H9 (cell line): Measurements from ENCODE around the gene B4GALNT2. TPM values are rescaled to one million over a fixed set of nuclear protein-coding genes. Genes with fewer than 3 reads are reported as not detected.

Source experiments
- DNase-seq: peaks from one replicate; pipeline ENCODE4 v3.0.0-alpha.2; 2017
- H2AFZ ChIP-seq: one replicate; pipeline ENCODE4 v1.6.1; 2013; ENCODE audit warnings: mild to moderate bottlenecking, low read length, control low read depth, moderate library complexity
- H2AK5ac ChIP-seq: 2 replicates; pipeline ENCODE4 v1.6.1; 2013; ENCODE audit warnings: low read length, control low read depth, mixed read lengths; ENCODE audit not compliant: insufficient read length
- H2BK120ac ChIP-seq: one replicate; pipeline ENCODE4 v1.6.1; 2013; ENCODE audit warnings: low read depth, mild to moderate bottlenecking, low read length, control low read depth, inconsistent platforms; ENCODE audit not compliant: poor library complexity, severe bottlenecking
- H2BK12ac ChIP-seq: 2 replicates; pipeline ENCODE4 v1.6.1; 2013; ENCODE audit warnings: low read length, control low read depth, mixed read lengths, low read depth; ENCODE audit not compliant: insufficient read length
- H2BK15ac ChIP-seq: 2 replicates; pipeline ENCODE4 v1.6.1; 2013; ENCODE audit warnings: low read depth, low read length, control low read depth
- H2BK20ac ChIP-seq: one replicate; pipeline ENCODE4 v1.6.1; 2013; ENCODE audit warnings: low read depth, mild to moderate bottlenecking, low read length, control low read depth, inconsistent platforms; ENCODE audit not compliant: poor library complexity, severe bottlenecking
- H2BK5ac ChIP-seq: 2 replicates; pipeline ENCODE4 v1.6.1; 2013; ENCODE audit warnings: low read length, control low read depth, mixed read lengths; ENCODE audit not compliant: insufficient read length
- H3K14ac ChIP-seq: 2 replicates; pipeline ENCODE4 v1.6.1; 2013; ENCODE audit warnings: low read length, control low read depth; ENCODE audit not compliant: insufficient read depth
- H3K18ac ChIP-seq: 2 replicates; pipeline ENCODE4 v1.6.1; 2013; ENCODE audit warnings: low read depth, mild to moderate bottlenecking, mixed read lengths, low read length, control low read depth; ENCODE audit not compliant: insufficient read length
- H3K23ac ChIP-seq: 2 replicates; pipeline ENCODE4 v1.6.1; 2013; ENCODE audit warnings: low read length, control low read depth, mixed read lengths, low read depth; ENCODE audit not compliant: insufficient read length
- H3K23me2 ChIP-seq: 2 replicates; pipeline ENCODE4 v1.6.1; 2013; ENCODE audit warnings: low read depth, mild to moderate bottlenecking, mixed read lengths, low read length, control low read depth; ENCODE audit not compliant: insufficient read length, poor library complexity, severe bottlenecking
- H3K27ac ChIP-seq: 2 replicates; pipeline ENCODE4 v1.5.1; 2013; ENCODE audit warnings: low read length, control low read depth, mixed read lengths, low read depth; ENCODE audit not compliant: insufficient read length
- H3K27me3 ChIP-seq: 2 replicates; pipeline ENCODE4 v1.6.1; 2013; ENCODE audit warnings: low read length, control low read depth, inconsistent platforms; ENCODE audit not compliant: insufficient read depth
- H3K4ac ChIP-seq: 2 replicates; pipeline ENCODE4 v1.6.1; 2013; ENCODE audit warnings: low read depth, mild to moderate bottlenecking, control low read depth, inconsistent platforms, low read length, moderate library complexity
- H3K4me1 ChIP-seq: 2 replicates; pipeline ENCODE4 v1.6.1; 2013; ENCODE audit warnings: low read length, control low read depth, inconsistent platforms; ENCODE audit not compliant: insufficient read depth
- H3K4me2 ChIP-seq: 2 replicates; pipeline ENCODE4 v1.6.1; 2013; ENCODE audit warnings: low read length, control low read depth, mixed read lengths; ENCODE audit not compliant: insufficient read length, insufficient read depth
- H3K56ac ChIP-seq: 2 replicates; pipeline ENCODE4 v1.6.1; 2013; ENCODE audit warnings: low read depth, mild to moderate bottlenecking, mixed read lengths, low read length, control low read depth; ENCODE audit not compliant: insufficient read length
- H3K79me1 ChIP-seq: 2 replicates; pipeline ENCODE4 v1.6.1; 2013; ENCODE audit warnings: low read depth, mild to moderate bottlenecking, moderate library complexity, low read length, control low read depth, inconsistent platforms; ENCODE audit not compliant: insufficient read depth, poor library complexity, severe bottlenecking
- H3K79me2 ChIP-seq: 2 replicates; pipeline ENCODE4 v1.6.1; 2013; ENCODE audit warnings: low read length, control low read depth, inconsistent platforms; ENCODE audit not compliant: insufficient read depth
- H3K9ac ChIP-seq: 2 replicates; pipeline ENCODE4 v1.6.1; 2013; ENCODE audit warnings: low read length, control low read depth, mixed read lengths; ENCODE audit not compliant: insufficient read length; ENCODE audit errors: extremely low read depth
- H3K9me3 ChIP-seq: one replicate; pipeline ENCODE4 v1.6.1; 2013; ENCODE audit warnings: low read depth, low read length, inconsistent platforms; ENCODE audit not compliant: control insufficient read depth
- H3T11ph ChIP-seq: one replicate; pipeline ENCODE4 v1.6.1; 2013; ENCODE audit warnings: mild to moderate bottlenecking, low read length, control low read depth, inconsistent platforms
- H4K20me1 ChIP-seq: one replicate; pipeline ENCODE4 v1.6.1; 2013; ENCODE audit not compliant: control insufficient read depth, insufficient read length, insufficient read depth
- H4K5ac ChIP-seq: 2 replicates; pipeline ENCODE4 v1.6.1; 2013; ENCODE audit warnings: low read depth, mild to moderate bottlenecking, mixed read lengths, low read length, control low read depth; ENCODE audit not compliant: insufficient read length
- H4K8ac ChIP-seq: replicated peaks from 2 replicates; pipeline ENCODE4 v1.6.1; 2013; ENCODE audit warnings: low read length, control low read depth, mixed read lengths, low read depth; ENCODE audit not compliant: insufficient read length
- H4K91ac ChIP-seq: 2 replicates; pipeline ENCODE4 v1.6.1; 2013; ENCODE audit warnings: low read depth, mild to moderate bottlenecking, moderate library complexity, mixed read lengths, low read length, control low read depth; ENCODE audit not compliant: insufficient read length
- H3K27ac Mint-ChIP-seq, 3 experiments: 2 replicates in 2 of 3; 3 replicates in 1 of 3; pipeline ENCODE4 v1.8.0; 2020 to 2021; ENCODE audit warnings: mixed read lengths in 3 of 3, mild to moderate bottlenecking in 1 of 3, moderate library complexity in 1 of 3
- H3K27me3 Mint-ChIP-seq: 2 replicates; pipeline ENCODE4 v1.8.0; 2021; ENCODE audit warnings: low read depth, mild to moderate bottlenecking, moderate library complexity, mixed read lengths
- H3K36me3 Mint-ChIP-seq, 3 experiments: 2 replicates in 2 of 3; 3 replicates in 1 of 3; pipeline ENCODE4 v1.8.0; 2020 to 2021; ENCODE audit warnings: low read depth in 3 of 3, mixed read lengths in 3 of 3; ENCODE audit not compliant: insufficient read depth in 1 of 3
- H3K4me1 Mint-ChIP-seq, 2 experiments: 2 replicates each; pipeline ENCODE4 v1.8.0; 2020; ENCODE audit warnings: mixed read lengths in 2 of 2
- H3K4me3 Mint-ChIP-seq, 2 experiments: 2 replicates in 1 of 2; 3 replicates in 1 of 2; pipeline ENCODE4 v1.8.0; 2020 to 2021; ENCODE audit warnings: mild to moderate bottlenecking in 2 of 2, mixed read lengths in 2 of 2, moderate library complexity in 1 of 2
- H3K9me3 Mint-ChIP-seq, 2 experiments: 2 replicates in 1 of 2; 3 replicates in 1 of 2; pipeline ENCODE4 v1.8.0; 2020; ENCODE audit warnings: mild to moderate bottlenecking in 2 of 2, mixed read lengths in 2 of 2, moderate library complexity in 1 of 2
- CTCF ChIP-seq: fragments of 200-600 bp; sonication (generic); conservative IDR thresholded peaks from 3 replicates; pipeline ENCODE4 v1.8.0; 2021; ENCODE audit warnings: antibody characterized with exemption, mild to moderate bottlenecking
- WGBS: extraction: QIAGEN DNeasy Blood & Tissue Kit; methylation state at CpG from one replicate; pipeline ENCODE4 v1.1.7; 2013; ENCODE audit warnings: missing lambda C conversion rate, low lambda C conversion rate, mixed read lengths; ENCODE audit not compliant: insufficient read length; ENCODE audit errors: extremely low coverage; 5-methylcytosine and 5-hydroxymethylcytosine counted together
- total RNA-seq: library from RNA; stranded (reverse); gene quantifications from 2 replicates; pipeline ENCODE4 v1.2.1, GENCODE V29; 2021

B4GALNT2 gene
- total RNA-seq, 1 experiment from 2014 or later, result not detected

- no peak overlapping the region for H2BK20ac ChIP-seq
- Mint-ChIP-seq H3K9me3 (peaks cover 25 to 32% of the 10 kb centered on the region in 2 experiments), H3K4me1 (peaks cover 5 to 11% of the 10 kb centered on the region in 2 experiments; a peak in 3 of 4 replicates), H3K27me3 (peaks cover 81% of the 10 kb centered on the region), H3K36me3 (peaks cover 11 to 28% (median 18%) of the 10 kb centered on the region in 3 experiments), H3K4me3 (no peak overlapping the region), H3K27ac (no peak overlapping the region)
- no peak overlapping the region for H3T11ph ChIP-seq
- H2BK15ac ChIP-seq, result no peak overlapping the region
- H2AFZ ChIP-seq, result no peak overlapping the region
- no peak overlapping the region for H2BK12ac ChIP-seq
- H4K20me1 ChIP-seq, result no peaks in the 10 kb centered on the region
- H2BK5ac ChIP-seq, result no peak overlapping the region
- no peak overlapping the region for H3K23ac ChIP-seq
- H3K9me3 ChIP-seq, result peaks cover 16% of the 10 kb centered on the region
- H2AK5ac ChIP-seq, result no peak overlapping the region
- no peak overlapping the region for H3K56ac ChIP-seq
- H4K5ac ChIP-seq, result no peak overlapping the region
- H2BK120ac ChIP-seq, result no peak overlapping the region
- no peak overlapping the region for H3K14ac ChIP-seq
- H3K18ac ChIP-seq, result no peak overlapping the region
- no peak overlapping the region for H4K8ac ChIP-seq
- H3K23me2 ChIP-seq, result peaks cover 13% of the 10 kb centered on the region
- no peak overlapping the region for H3K9ac ChIP-seq
- no peaks in the 10 kb centered on the region; the same call in 1 of the 2 replicates for H3K4me1 ChIP-seq
- no CpG with 5 or more reads among the region's 3 CpGs for WGBS
- no peaks in the 10 kb centered on the region for H3K79me1 ChIP-seq
- DNase-seq, result no peak
- H4K91ac ChIP-seq, result no peak overlapping the region
- H3K27ac ChIP-seq, result no peak overlapping the region
- H3K27me3 ChIP-seq, result peaks cover 18% of the 10 kb centered on the region; the same call in 1 of the 2 replicates
- H3K79me2 ChIP-seq, result no peaks in the 10 kb centered on the region
- H3K4ac ChIP-seq, result no peak overlapping the region
- TF ChIP-seq CTCF, result no peak
- no peak overlapping the region for H3K4me2 ChIP-seq
Measured at GRCh38 chr17:49130891-49131290, 1.7 kb upstream of the B4GALNT2 start.
